Endodermal cell (in vitro differentiated cells): ENCODE data around the gene SMOC2. TPM values are rescaled to one million over a fixed set of nuclear protein-coding genes. Genes with fewer than 3 reads are reported as not detected.

Source experiments
- DNase-seq: peaks from one replicate; pipeline ENCODE4 v3.0.0-alpha.2; 2017
- H3K27ac ChIP-seq: 2 replicates; pipeline ENCODE4 v1.5.1; 2013; ENCODE audit warnings: mild to moderate bottlenecking, low read depth, low read length, moderate library complexity
- H3K27me3 ChIP-seq: 2 replicates; pipeline ENCODE4 v1.6.1; 2013; ENCODE audit warnings: mild to moderate bottlenecking, low read length, moderate library complexity; ENCODE audit not compliant: insufficient read depth, control insufficient read depth, poor library complexity, severe bottlenecking
- H3K36me3 ChIP-seq: 2 replicates; pipeline ENCODE4 v1.7.0; 2013; ENCODE audit warnings: mild to moderate bottlenecking, low read length, moderate library complexity; ENCODE audit not compliant: control insufficient read depth, insufficient read depth
- H3K4me1 ChIP-seq: one replicate; pipeline ENCODE4 v1.7.0; 2013; ENCODE audit warnings: low read length; ENCODE audit not compliant: control insufficient read depth, insufficient read depth
- H3K4me3 ChIP-seq: 2 replicates; pipeline ENCODE4 v1.5.1; 2013; ENCODE audit warnings: mild to moderate bottlenecking, low read length, moderate library complexity
- H3K9ac ChIP-seq: 2 replicates; pipeline ENCODE4 v1.6.1; 2013; ENCODE audit warnings: mild to moderate bottlenecking, low read length, moderate library complexity; ENCODE audit not compliant: poor library complexity, severe bottlenecking; ENCODE audit errors: extremely low read depth
- H3K9me3 ChIP-seq: 2 replicates; pipeline ENCODE4 v1.6.1; 2013; ENCODE audit warnings: mild to moderate bottlenecking, low read length, moderate library complexity; ENCODE audit not compliant: control insufficient read depth
- H3K27ac Mint-ChIP-seq: 2 replicates; pipeline ENCODE4 v1.8.0; 2020; ENCODE audit warnings: mixed read lengths
- H3K27me3 Mint-ChIP-seq: 2 replicates; pipeline ENCODE4 v1.8.0; 2021; ENCODE audit warnings: mild to moderate bottlenecking, mixed read lengths; ENCODE audit not compliant: insufficient read depth
- H3K36me3 Mint-ChIP-seq: 2 replicates; pipeline ENCODE4 v1.8.0; 2020; ENCODE audit warnings: low read depth, mixed read lengths
- H3K4me1 Mint-ChIP-seq: 2 replicates; pipeline ENCODE4 v1.8.0; 2020; ENCODE audit warnings: mixed read lengths
- H3K4me3 Mint-ChIP-seq: 2 replicates; pipeline ENCODE4 v1.8.0; 2020; ENCODE audit warnings: mild to moderate bottlenecking, moderate library complexity, mixed read lengths
- H3K9me3 Mint-ChIP-seq: 2 replicates; pipeline ENCODE4 v1.8.0; 2020; ENCODE audit warnings: mild to moderate bottlenecking, mixed read lengths
- CTCF ChIP-seq: fragments of 200-600 bp; sonication (generic); conservative IDR thresholded peaks from 2 replicates; pipeline ENCODE4 v1.5.0; 2021; ENCODE audit warnings: antibody characterized with exemption, mild to moderate bottlenecking
- WGBS, 2 experiments: methylation state at CpG; one replicate each; pipeline versions ENCODE4 v1.1.5 to v1.1.7; 2013; ENCODE audit warnings: missing lambda C conversion rate in 2 of 2, mixed read lengths in 1 of 2; ENCODE audit not compliant: insufficient coverage in 1 of 2, insufficient read length in 1 of 2; 5-methylcytosine and 5-hydroxymethylcytosine counted together
- total RNA-seq, 2 donors: library from RNA; stranded (reverse); fragmentation: NEBNext Ultra II Directional in 1 of 2; extraction: Animal tissue kit (Norgen Biotek cat#: 25700) in 1 of 2; gene quantifications; 2 replicates in 1 of 2; 3 replicates in 1 of 2; pipeline ENCODE4 v1.2.1, GENCODE V29; 2021

SMOC2 gene
- total RNA-seq, 2 donors from 2014 or later = 0.20 TPM; not detected in 1

- Mint-ChIP-seq H3K4me3 (no peak overlapping the region), H3K9me3 (no peaks in the 10 kb centered on the region), H3K27ac (no peak overlapping the region), H3K27me3 (peaks cover 13% of the 10 kb centered on the region), H3K4me1 (no peaks in the 10 kb centered on the region), H3K36me3 (no peaks in the 10 kb centered on the region)
- Histone ChIP-seq H3K4me1 (no peaks in the 10 kb centered on the region), H3K36me3 (no peaks in the 10 kb centered on the region), H3K4me3 (no peak overlapping the region), H3K27ac (no peak overlapping the region), H3K27me3 (peaks cover 6% of the 10 kb centered on the region), H3K9ac (no peak overlapping the region), H3K9me3 (no peaks in the 10 kb centered on the region)
- DNase-seq = no peak
- no peak for TF ChIP-seq CTCF
- 91 to 92% methylated on average over 2 of the region's 2 CpGs for WGBS, 2 experiments
Observed at GRCh38 chr6:168400037-168400436, 40.9 kb upstream of the SMOC2 start.

GRCh38 chr6:168403370-168404005, 37.5 kb upstream of the SMOC2 start:
- Histone ChIP-seq H3K4me1 (no peaks in the 10 kb centered on the region), H3K4me3 (no peak overlapping the region), H3K27me3 (peaks cover 6% of the 10 kb centered on the region), H3K27ac (no peak overlapping the region), H3K9me3 (no peaks in the 10 kb centered on the region), H3K36me3 (no peaks in the 10 kb centered on the region), H3K9ac (no peak overlapping the region)
- Mint-ChIP-seq H3K4me1 (no peaks in the 10 kb centered on the region), H3K9me3 (no peaks in the 10 kb centered on the region), H3K27ac (no peak overlapping the region), H3K4me3 (no peak overlapping the region), H3K27me3 (peaks cover 10% of the 10 kb centered on the region), H3K36me3 (no peaks in the 10 kb centered on the region)
- no peak for DNase-seq
- TF ChIP-seq CTCF = no peak
- WGBS, 2 experiments = 86 to 97% methylated on average over 7 to 9 of the region's 9 CpGs

- Histone ChIP-seq H3K9me3 (no peaks in the 10 kb centered on the region), H3K4me1 (no peaks in the 10 kb centered on the region), H3K27ac (no peak overlapping the region), H3K9ac (no peak overlapping the region), H3K4me3 (no peak overlapping the region), H3K27me3 (peaks cover 6% of the 10 kb centered on the region), H3K36me3 (no peaks in the 10 kb centered on the region)
- Mint-ChIP-seq H3K27ac (no peak overlapping the region), H3K36me3 (no peaks in the 10 kb centered on the region), H3K4me1 (no peaks in the 10 kb centered on the region), H3K9me3 (no peaks in the 10 kb centered on the region), H3K27me3 (peaks cover 7% of the 10 kb centered on the region), H3K4me3 (no peak overlapping the region)
- TF ChIP-seq CTCF = no peak
- DNase-seq = no peak
- WGBS, 2 experiments = 95% methylated on average over 1 of the region's 1 CpG; no CpG with 5 or more reads in 1 of the 2 experiments
Observed at GRCh38 chr6:168404560-168404959, 36.4 kb upstream of the SMOC2 start.
